ENCODE data around the gene AP1S3.
A peak's percentile ranks its signal among the peaks of the same experiment; 100 is the strongest.
"Not testable (repeated sequence)": the region's sequence is repeated elsewhere in the genome, so short reads cannot be mapped to it uniquely, and the experiment has no call there.

The AP1S3 gene

GRCh38 chr2:223837287-223838061 lies at the start of gene AP1S3:
Gene AP1S3, minus strand, starts transcription at chr2:223837582. Its CDS starts 132 bp downstream, at chr2:223837450.
- DNase-seq (ENCODE audit: low spot score) = peak; percentile 31

GRCh38 chr2:223887127-223887526 lies 49.7 kb upstream of the AP1S3 start:
- no peak for DNase-seq (ENCODE audit: low spot score)

GRCh38 chr2:223886726-223887125 lies 49.3 kb upstream of the AP1S3 start:
- no peak for DNase-seq (ENCODE audit: low spot score)

GRCh38 chr2:223884399-223884798 lies 47.0 kb upstream of the AP1S3 start:
- DNase-seq (ENCODE audit: low spot score) = no peak

- DNase-seq (ENCODE audit: low spot score) = no peak
These were observed 45.3 kb upstream of the AP1S3 start for GRCh38 chr2:223882715-223883114.

GRCh38 chr2:223880796-223881195 lies 43.4 kb upstream of the AP1S3 start:
- DNase-seq (ENCODE audit: low spot score) = no peak

GRCh38 chr2:223877721-223878410 lies 40.5 kb upstream of the AP1S3 start:
- no peak for DNase-seq (ENCODE audit: low spot score)

GRCh38 chr2:223873672-223874071 lies 36.3 kb upstream of the AP1S3 start:
- DNase-seq (ENCODE audit: low spot score) = no peak

GRCh38 chr2:223872772-223873171 lies 35.4 kb upstream of the AP1S3 start:
- not testable (repeated sequence) for DNase-seq (ENCODE audit: low spot score)

GRCh38 chr2:223871661-223872060 lies 34.3 kb upstream of the AP1S3 start:
- DNase-seq (ENCODE audit: low spot score) = not testable (repeated sequence)

- no peak for DNase-seq (ENCODE audit: low spot score)
These were observed 33.6 kb upstream of the AP1S3 start for GRCh38 chr2:223870840-223871611.

GRCh38 chr2:223868005-223868404 lies 30.6 kb upstream of the AP1S3 start:
- DNase-seq (ENCODE audit: low spot score) = no peak

- DNase-seq (ENCODE audit: low spot score) = no peak
These were observed 28.6 kb upstream of the AP1S3 start for GRCh38 chr2:223865907-223866508.

- DNase-seq (ENCODE audit: low spot score) = no peak
These were observed 27.7 kb upstream of the AP1S3 start for GRCh38 chr2:223865124-223865523.

- DNase-seq (ENCODE audit: low spot score) = no peak
These were observed 26.1 kb upstream of the AP1S3 start for GRCh38 chr2:223863491-223863890.

- no peak for DNase-seq (ENCODE audit: low spot score)
These were observed 23.7 kb upstream of the AP1S3 start for GRCh38 chr2:223860809-223861738.

GRCh38 chr2:223859070-223859469 lies 21.7 kb upstream of the AP1S3 start:
- DNase-seq (ENCODE audit: low spot score) = no peak

GRCh38 chr2:223856584-223856983 lies 19.2 kb upstream of the AP1S3 start:
- DNase-seq (ENCODE audit: low spot score) = no peak

- no peak for DNase-seq (ENCODE audit: low spot score)
These were observed 18.6 kb upstream of the AP1S3 start for GRCh38 chr2:223856021-223856420.

- DNase-seq (ENCODE audit: low spot score) = no peak
These were observed 18.0 kb upstream of the AP1S3 start for GRCh38 chr2:223855426-223855825.

GRCh38 chr2:223854741-223855140 lies 17.4 kb upstream of the AP1S3 start:
- no peak for DNase-seq (ENCODE audit: low spot score)

All from hematopoietic multipotent progenitor cell treated with erythropoietin and hydrocortisone succinate and interleukin-3 and kit ligand, for 17 days (in vitro differentiated cells).